ENCODE results near the gene WDR7.

WDR7 gene

GRCh38 chr18:56672391-56672790, 21.2 kb downstream of the WDR7 start:
- TF ChIP-seq ZFX (IDR thresholded peaks at IDR 0.05; ENCODE audit: borderline replicate concordance) (no peak), CTCF (IDR thresholded peaks at IDR 0.05) (no peak)
- H3K27ac ChIP-seq, result no peak overlapping the region

GRCh38 chr18:56672981-56673380, 21.8 kb downstream of the WDR7 start:
- H3K27ac ChIP-seq, result no peak overlapping the region
- TF ChIP-seq ZFX (IDR thresholded peaks at IDR 0.05; ENCODE audit: borderline replicate concordance) (no peak), CTCF (IDR thresholded peaks at IDR 0.05) (no peak)

GRCh38 chr18:56676639-56677038, 25.5 kb downstream of the WDR7 start:
- TF ChIP-seq ZFX (IDR thresholded peaks at IDR 0.05; ENCODE audit: borderline replicate concordance) (no peak), CTCF (IDR thresholded peaks at IDR 0.05) (no peak)
- H3K27ac ChIP-seq, result no peak overlapping the region

- no peak overlapping the region for H3K27ac ChIP-seq
- no peak for TF ChIP-seq ZFX (IDR thresholded peaks at IDR 0.05; ENCODE audit: borderline replicate concordance)
These were observed 27.8 kb downstream of the WDR7 start for GRCh38 chr18:56678836-56679565.

GRCh38 chr18:56684277-56684676, 33.1 kb downstream of the WDR7 start:
- TF ChIP-seq CTCF (IDR thresholded peaks at IDR 0.05) (no peak), ZFX (IDR thresholded peaks at IDR 0.05; ENCODE audit: borderline replicate concordance) (no peak)
- no peak overlapping the region for H3K27ac ChIP-seq

GRCh38 chr18:56691530-56691929, 40.4 kb downstream of the WDR7 start:
- H3K27ac ChIP-seq, result no peak overlapping the region
- TF ChIP-seq ZFX (IDR thresholded peaks at IDR 0.05; ENCODE audit: borderline replicate concordance), result no peak
- no peak for TF ChIP-seq CTCF (IDR thresholded peaks at IDR 0.05)

GRCh38 chr18:56696966-56697365, 45.8 kb downstream of the WDR7 start:
- H3K27ac ChIP-seq, result no peak overlapping the region
- TF ChIP-seq ZFX (IDR thresholded peaks at IDR 0.05; ENCODE audit: borderline replicate concordance) (no peak), CTCF (IDR thresholded peaks at IDR 0.05) (no peak)

- no peak for TF ChIP-seq ZFX (IDR thresholded peaks at IDR 0.05; ENCODE audit: borderline replicate concordance)
- TF ChIP-seq CTCF (IDR thresholded peaks at IDR 0.05), result peak; percentile 79
- no peak overlapping the region for H3K27ac ChIP-seq
These were observed 51.8 kb downstream of the WDR7 start for GRCh38 chr18:56702946-56703345.
